ENCODE measurements around the gene IGFBP7. TPM values are rescaled to one million over a fixed set of nuclear protein-coding genes. Genes with fewer than 3 reads are reported as not detected.

IGFBP7 gene, protein sequence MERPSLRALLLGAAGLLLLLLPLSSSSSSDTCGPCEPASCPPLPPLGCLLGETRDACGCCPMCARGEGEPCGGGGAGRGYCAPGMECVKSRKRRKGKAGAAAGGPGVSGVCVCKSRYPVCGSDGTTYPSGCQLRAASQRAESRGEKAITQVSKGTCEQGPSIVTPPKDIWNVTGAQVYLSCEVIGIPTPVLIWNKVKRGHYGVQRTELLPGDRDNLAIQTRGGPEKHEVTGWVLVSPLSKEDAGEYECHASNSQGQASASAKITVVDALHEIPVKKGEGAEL
- 100 to 1,000 TPM; 188 to 972 (median 281) TPM for total RNA-seq
- polyA plus RNA-seq: 100 to 1,000 TPM in 1 of 3 donors, 10 to 100 TPM in 2; 71.8 to 199 (median 85.9) TPM
- long read RNA-seq, donor 1, transcript IGFBP7-201 (5 exons, 1,427 nt): major isoform, 35 of 61 reads
- long read RNA-seq, donor 1, partial matches to known transcripts: 25 of 61 reads
- long read RNA-seq, donor 1, other reads (novel, unspliced or antisense): 0 of 61 reads
- long read RNA-seq, donor 2, transcript IGFBP7-201 (5 exons, 1,427 nt): major isoform, 49 of 69 reads
- long read RNA-seq, donor 2, partial matches to known transcripts: 19 of 69 reads
- long read RNA-seq, donor 2, other reads (novel, unspliced or antisense): 0 of 69 reads
- long read RNA-seq, donor 3, transcript IGFBP7-201 (5 exons, 1,427 nt): major isoform, 38 of 77 reads
- long read RNA-seq, donor 3, partial matches to known transcripts: 36 of 77 reads
- long read RNA-seq, donor 3, other reads (novel, unspliced or antisense): 0 of 77 reads
- long read RNA-seq, donor 4, transcript IGFBP7-201 (5 exons, 1,427 nt): major isoform, 6 of 16 reads
- long read RNA-seq, donor 4, partial matches to known transcripts: 10 of 16 reads
- long read RNA-seq, donor 4, other reads (novel, unspliced or antisense): 0 of 16 reads
- long read RNA-seq, donor 5, transcript IGFBP7-201 (5 exons, 1,427 nt): major isoform, 92 of 163 reads
- long read RNA-seq, donor 5, partial matches to known transcripts: 59 of 163 reads
- long read RNA-seq, donor 5, other reads (novel, unspliced or antisense): 10 of 163 reads
- long read RNA-seq, donor 6: 0 reads
- long read RNA-seq, donor 7, transcript IGFBP7-201 (5 exons, 1,427 nt): major isoform, 143 of 252 reads
- long read RNA-seq, donor 7, partial matches to known transcripts: 103 of 252 reads
- long read RNA-seq, donor 7, other reads (novel, unspliced or antisense): 5 of 252 reads
- long read RNA-seq, donor 8, transcript IGFBP7-201 (5 exons, 1,427 nt): major isoform, 57 of 106 reads
- long read RNA-seq, donor 8, partial matches to known transcripts: 46 of 106 reads
- long read RNA-seq, donor 8, other reads (novel, unspliced or antisense): 0 of 106 reads
- long read RNA-seq, donor 9, transcript IGFBP7-201 (5 exons, 1,427 nt): major isoform, 84 of 204 reads
- long read RNA-seq, donor 9, partial matches to known transcripts: 111 of 204 reads
- long read RNA-seq, donor 9, other reads (novel, unspliced or antisense): 7 of 204 reads
- long read RNA-seq, donor 10, transcript IGFBP7-201 (5 exons, 1,427 nt): major isoform, 29 of 40 reads
- long read RNA-seq, donor 10, partial matches to known transcripts: 11 of 40 reads
- long read RNA-seq, donor 10, other reads (novel, unspliced or antisense): 0 of 40 reads

DNA sequence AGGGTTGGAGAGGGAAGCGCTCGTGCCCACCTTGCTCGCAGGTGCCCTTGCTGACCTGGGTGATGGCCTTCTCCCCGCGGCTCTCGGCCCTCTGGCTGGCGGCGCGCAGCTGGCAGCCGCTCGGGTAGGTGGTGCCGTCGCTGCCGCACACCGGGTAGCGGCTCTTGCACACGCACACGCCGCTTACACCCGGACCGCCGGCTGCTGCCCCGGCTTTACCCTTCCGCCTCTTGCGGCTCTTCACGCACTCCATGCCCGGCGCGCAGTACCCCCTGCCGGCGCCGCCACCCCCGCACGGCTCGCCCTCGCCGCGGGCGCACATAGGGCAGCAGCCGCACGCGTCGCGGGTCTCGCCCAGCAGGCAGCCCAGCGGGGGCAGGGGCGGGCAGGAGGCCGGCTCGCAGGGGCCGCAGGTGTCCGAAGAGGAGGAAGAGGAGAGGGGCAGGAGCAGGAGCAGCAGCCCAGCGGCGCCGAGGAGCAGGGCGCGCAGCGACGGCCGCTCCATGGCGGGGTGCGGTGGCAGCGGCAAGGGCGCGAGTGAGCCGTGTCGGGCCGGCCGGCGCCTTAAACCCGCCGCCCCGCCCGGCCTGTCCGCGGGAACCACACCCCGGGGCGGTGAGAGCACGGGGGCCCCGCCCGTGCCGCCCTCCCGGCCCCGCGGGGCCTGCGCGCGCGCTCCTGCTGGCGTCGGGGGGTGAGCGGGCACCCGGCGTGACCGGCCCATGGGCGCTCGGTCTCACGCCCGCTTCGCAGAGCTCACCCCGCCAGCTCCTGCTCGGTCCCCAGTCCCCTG lies at the start of gene IGFBP7:
Gene IGFBP7, minus strand, starts transcription at position 539 of the 793 bp plus-strand sequence. Its CDS starts 34 bp downstream, at position 505.
- Histone ChIP-seq H3K4me3 (peak within 1 kb of the TSS; percentile 76 to 86 (median 84)), H3K36me3 (no peaks in the 10 kb centered on the region), H3K4me1 (peaks cover 0 to 41% (median 28%) of the 10 kb centered on the region in 4 donors), H3K9me3 (no peaks in the 10 kb centered on the region), H3K27me3 (peaks cover 0 to 6% (median 0%) of the 10 kb centered on the region in 3 donors), H3K27ac (peak within 1 kb of the TSS; percentile 78 to 95 (median 87))
- intact Hi-C loops (cut with DNase I; ENCODE audit: low total_unique reads): no loop called here
- TF ChIP-seq POLR2A (IDR thresholded peaks at IDR 0.05) (no peak), EP300 (IDR thresholded peaks at IDR 0.05) (no peak), POLR2AphosphoS5 (IDR thresholded peaks at IDR 0.05) (peak in 2 of 3 donors; percentile 72 to 79)
- TF ChIP-seq, protein P1, sequence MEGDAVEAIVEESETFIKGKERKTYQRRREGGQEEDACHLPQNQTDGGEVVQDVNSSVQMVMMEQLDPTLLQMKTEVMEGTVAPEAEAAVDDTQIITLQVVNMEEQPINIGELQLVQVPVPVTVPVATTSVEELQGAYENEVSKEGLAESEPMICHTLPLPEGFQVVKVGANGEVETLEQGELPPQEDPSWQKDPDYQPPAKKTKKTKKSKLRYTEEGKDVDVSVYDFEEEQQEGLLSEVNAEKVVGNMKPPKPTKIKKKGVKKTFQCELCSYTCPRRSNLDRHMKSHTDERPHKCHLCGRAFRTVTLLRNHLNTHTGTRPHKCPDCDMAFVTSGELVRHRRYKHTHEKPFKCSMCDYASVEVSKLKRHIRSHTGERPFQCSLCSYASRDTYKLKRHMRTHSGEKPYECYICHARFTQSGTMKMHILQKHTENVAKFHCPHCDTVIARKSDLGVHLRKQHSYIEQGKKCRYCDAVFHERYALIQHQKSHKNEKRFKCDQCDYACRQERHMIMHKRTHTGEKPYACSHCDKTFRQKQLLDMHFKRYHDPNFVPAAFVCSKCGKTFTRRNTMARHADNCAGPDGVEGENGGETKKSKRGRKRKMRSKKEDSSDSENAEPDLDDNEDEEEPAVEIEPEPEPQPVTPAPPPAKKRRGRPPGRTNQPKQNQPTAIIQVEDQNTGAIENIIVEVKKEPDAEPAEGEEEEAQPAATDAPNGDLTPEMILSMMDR (IDR thresholded peaks at IDR 0.05): no peak
- 1 to 2% (median 2%) methylated on average over 19 to 101 of the region's 101 CpGs for WGBS, 5 donors
- peak; percentile 58 to 82 for DNase-seq

DNA sequence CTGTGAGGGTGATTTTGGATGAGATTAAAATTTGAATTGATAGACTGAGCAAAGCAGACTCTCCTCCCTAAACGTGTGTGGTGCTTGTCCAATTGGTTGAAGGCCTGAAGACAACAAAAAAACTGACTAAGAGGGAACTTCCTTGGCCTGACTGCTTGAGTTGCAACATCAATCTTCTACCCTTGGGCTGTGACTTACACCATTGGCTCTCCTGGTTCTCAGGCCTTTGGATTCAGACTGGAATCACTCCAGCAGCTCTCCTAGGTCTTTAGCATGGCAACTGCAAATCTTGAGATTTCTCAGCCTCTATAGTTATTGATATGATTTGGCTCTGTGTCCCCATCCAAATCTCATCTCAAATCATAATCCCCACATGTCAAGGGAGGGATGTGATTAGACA lies 49.7 kb upstream of the IGFBP7 start:
- intact Hi-C loops (cut with DNase I; ENCODE audit: low total_unique reads): no loop called here
- 50 to 73% (median 61%) methylated on average over 1 of the region's 1 CpG for WGBS, 5 donors

DNA sequence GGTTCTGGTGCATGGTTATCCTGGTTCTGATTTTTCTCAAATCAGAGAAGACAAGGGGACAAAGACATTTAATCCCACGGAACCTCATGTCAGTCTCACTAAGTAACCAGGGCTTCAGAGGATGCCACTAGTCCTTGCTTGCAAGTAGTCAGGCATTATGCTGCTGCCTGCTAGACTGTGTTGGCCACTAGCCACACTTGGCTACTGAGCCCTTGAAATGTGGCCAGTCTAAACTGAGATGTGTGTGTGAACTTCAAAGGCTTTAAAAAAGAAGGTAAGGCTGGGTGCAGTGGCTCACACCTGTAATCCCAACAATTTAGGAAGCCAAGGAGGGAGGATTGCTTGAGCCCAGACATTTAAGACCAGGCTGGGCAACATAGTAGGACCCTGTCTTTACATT lies 48.6 kb upstream of the IGFBP7 start:
- Histone ChIP-seq H3K9me3 (no peaks in the 10 kb centered on the region), H3K27me3 (no peaks in the 10 kb centered on the region), H3K4me3 (no peak overlapping the region), H3K27ac (no peak overlapping the region), H3K36me3 (no peaks in the 10 kb centered on the region), H3K4me1 (peaks cover 0 to 7% (median 6%) of the 10 kb centered on the region in 4 donors)
- WGBS, 5 donors: 84 to 90% (median 88%) methylated on average over 1 of the region's 1 CpG
- intact Hi-C loops (cut with DNase I; ENCODE audit: low total_unique reads): no loop called here
- DNase-seq: peak in 1 of 2 donors; percentile 30
- TF ChIP-seq EP300 (IDR thresholded peaks at IDR 0.05) (no peak), POLR2AphosphoS5 (IDR thresholded peaks at IDR 0.05) (no peak), POLR2A (IDR thresholded peaks at IDR 0.05) (no peak)
- TF ChIP-seq, protein P1 (IDR thresholded peaks at IDR 0.05): no peak

More for the DNA sequence above, 49.7 kb upstream of the IGFBP7 start:
- H3K4me1 ChIP-seq: peaks cover 4 to 14% (median 9%) of the 10 kb centered on the region in 4 donors
- H3K27me3 ChIP-seq: peaks cover 0 to 4% (median 2%) of the 10 kb centered on the region in 3 donors
- no peak overlapping the region for H3K4me3 ChIP-seq
- DNase-seq: no peak
- no peak overlapping the region for H3K27ac ChIP-seq
- TF ChIP-seq POLR2AphosphoS5 (IDR thresholded peaks at IDR 0.05): no peak
- TF ChIP-seq, protein P1 (IDR thresholded peaks at IDR 0.05): no peak
- no peak for TF ChIP-seq EP300 (IDR thresholded peaks at IDR 0.05)
- no peak for TF ChIP-seq POLR2A (IDR thresholded peaks at IDR 0.05)
- H3K9me3 ChIP-seq: no peaks in the 10 kb centered on the region
- no peaks in the 10 kb centered on the region for H3K36me3 ChIP-seq
